ENCODE results near the gene WDR20.

GRCh38 chr14:102094101-102094500, 45.6 kb upstream of the WDR20 start:
- TF ChIP-seq USF2 (IDR thresholded peaks at IDR 0.05; ENCODE audit: borderline replicate concordance, low read depth, low read length) (no peak), GABPA (IDR thresholded peaks at IDR 0.05; ENCODE audit: low read depth) (no peak), CTCF (IDR thresholded peaks at IDR 0.05) (no peak), RFX5 (IDR thresholded peaks at IDR 0.05; ENCODE audit: low read length) (no peak), ELF1 (IDR thresholded peaks at IDR 0.05) (no peak), YY1 (IDR thresholded peaks at IDR 0.05; ENCODE audit: low read depth) (no peak), EP300 (IDR thresholded peaks at IDR 0.05; ENCODE audit: borderline replicate concordance in 1 of 2, low read depth in 1 of 2, low read length in 1 of 2) (no peak), POLR2AphosphoS5 (IDR thresholded peaks at IDR 0.05; ENCODE audit: low read depth, low read length) (no peak), FOXJ3 (CRISPR knock-in tag; IDR thresholded peaks at IDR 0.05) (no peak)
